GM12878 (cell line): Measurements from ENCODE around the gene TAF3. TPM values are rescaled to one million over a fixed set of nuclear protein-coding genes. Genes with fewer than 3 reads are reported as not detected.

Experiments used
- ATAC-seq: fragments of 200-7000 bp; cut with Tn5 transposase; 3 replicates; pipeline ENCODE4 v1.9.1; 2020; ENCODE audit warnings: mild to moderate bottlenecking, moderate library complexity
- BruUV-seq: library from RNA; stranded (reverse); fragments of 400-500 nt; replicated peaks from 2 replicates; lab custom pipeline; 2021; lab: Mats Ljungman, UMichigan
- CTCF ChIA-PET: fragments of 300-600 bp; sonication (Branson Sonifier 250); formaldehyde crosslinking; extraction: SDS; loops from one replicate; lab custom pipeline; 2021; ENCODE audit warnings: inconsistent platforms; lab: Yijun Ruan, JAX
- POLR2A ChIA-PET: fragments of 350-600 bp; formaldehyde crosslinking; extraction: SDS; loops from one replicate; lab custom pipeline; 2021; ENCODE audit warnings: inconsistent platforms; lab: Charles Lee
- RAD21 ChIA-PET: fragments of 300-600 bp; sonication (Branson Sonifier 250); formaldehyde crosslinking; loops from one replicate; lab custom pipeline; 2023; ENCODE audit warnings: antibody characterized with exemption; ENCODE audit not compliant: unreplicated experiment; lab: Charles Lee
- SMC1A ChIA-PET: fragments of 300-600 bp; sonication (Branson Sonifier 250); formaldehyde crosslinking; loops from one replicate; lab custom pipeline; 2023; ENCODE audit not compliant: unreplicated experiment, uncharacterized antibody; lab: Charles Lee
- DNase-seq: peaks from one replicate; pipeline ENCODE4 v3.0.0-alpha.2; 2011; ENCODE audit warnings: low read depth, low spot score
- FAIRE-seq: peaks from 3 replicates; lab custom pipeline; 2011; peaks lifted over from hg19 to GRCh38; lab: Jason Lieb, UNC
- H2AFZ ChIP-seq: 2 replicates; pipeline ENCODE4 v1.6.0; 2011; ENCODE audit warnings: low read depth, low read length, control low read depth; ENCODE audit not compliant: control insufficient read depth
- H3K27ac ChIP-seq: 2 replicates; pipeline ENCODE4 v1.5.1; 2011; ENCODE audit warnings: control low read depth; ENCODE audit not compliant: control insufficient read depth, insufficient read depth
- H3K27me3 ChIP-seq, 2 experiments: replicated peaks in 1 of 2; 2 replicates each; pipeline versions ENCODE4 v1.6.0 to v1.6.1; 2011; ENCODE audit warnings: low read length in 1 of 2; ENCODE audit not compliant: control insufficient read depth in 2 of 2, insufficient read depth in 2 of 2
- H3K36me3 ChIP-seq, 2 experiments: 2 replicates each; pipeline ENCODE4 v1.5.1; 2011; ENCODE audit warnings: low read length in 1 of 2; ENCODE audit not compliant: control insufficient read depth in 2 of 2, insufficient read depth in 2 of 2
- H3K4me1 ChIP-seq: 2 replicates; pipeline ENCODE4 v1.6.1; 2011; ENCODE audit warnings: mild to moderate bottlenecking, low read length, moderate library complexity, mixed read lengths; ENCODE audit not compliant: control insufficient read depth, insufficient read depth
- H3K4me2 ChIP-seq: 2 replicates; pipeline ENCODE4 v1.6.0; 2011; ENCODE audit warnings: control low read depth; ENCODE audit not compliant: control insufficient read depth, insufficient read depth
- H3K4me3 ChIP-seq: fragments of 200-600 bp; sonication (generic); 2 replicates; pipeline ENCODE4 v1.5.1; 2016
- H3K79me2 ChIP-seq: 2 replicates; pipeline ENCODE4 v1.6.0; 2011; ENCODE audit warnings: low read length; ENCODE audit not compliant: control insufficient read depth, insufficient read depth
- H3K9ac ChIP-seq: 2 replicates; pipeline ENCODE4 v1.8.0; 2011; ENCODE audit warnings: low read length, control low read depth, mixed read lengths; ENCODE audit not compliant: control insufficient read depth, insufficient read depth
- H3K9me3 ChIP-seq: replicated peaks from 3 replicates; pipeline ENCODE4 v1.5.1; 2011; ENCODE audit warnings: mild to moderate bottlenecking, low read length; ENCODE audit not compliant: control insufficient read depth, insufficient read depth
- H4K20me1 ChIP-seq: 2 replicates; pipeline ENCODE4 v1.6.0; 2011; ENCODE audit not compliant: control insufficient read depth, insufficient read depth
- ATF2 ChIP-seq: IDR thresholded peaks from 2 replicates; pipeline ENCODE4 v1.6.1; 2012; ENCODE audit warnings: low read length, inconsistent platforms
- BCL3 ChIP-seq: IDR thresholded peaks from 2 replicates; pipeline ENCODE4 v1.6.1; 2011; ENCODE audit warnings: borderline replicate concordance, low read depth, mild to moderate bottlenecking, moderate library complexity, low read length; ENCODE audit not compliant: insufficient read depth, poor library complexity, severe bottlenecking
- CEBPB ChIP-seq, 2 experiments: fragments of 150-350 bp in 1 of 2; IDR thresholded peaks; 2 replicates each; pipeline ENCODE4 v1.6.1; 2012 to 2014; ENCODE audit warnings: low read depth in 2 of 2, low read length in 2 of 2, borderline replicate concordance in 1 of 2, inconsistent platforms in 1 of 2
- IRF5 ChIP-seq: fragments of 450-650 bp; IDR thresholded peaks from 2 replicates; pipeline ENCODE4 v1.6.1; 2017; ENCODE audit warnings: borderline replicate concordance
- KLF5 ChIP-seq: fragments of 450-650 bp; IDR thresholded peaks from 2 replicates; pipeline ENCODE4 v1.6.1; 2014; ENCODE audit warnings: mild to moderate bottlenecking; ENCODE audit not compliant: partially characterized antibody
- NFYB ChIP-seq: IDR thresholded peaks from 2 replicates; pipeline ENCODE4 v1.6.1; 2011; ENCODE audit warnings: low read depth, mild to moderate bottlenecking, low read length, improper control_type of control experiment, moderate library complexity; ENCODE audit not compliant: insufficient read depth
- PAX5 ChIP-seq: IDR thresholded peaks from 2 replicates; pipeline ENCODE4 v1.6.1; 2011; ENCODE audit warnings: low read depth, low read length, borderline replicate concordance
- POLR2A ChIP-seq: IDR thresholded peaks from 2 replicates; pipeline ENCODE4 v1.6.1; 2011; ENCODE audit warnings: low read depth, mild to moderate bottlenecking, low read length
- STAT3 ChIP-seq: IDR thresholded peaks from 2 replicates; pipeline ENCODE4 v1.6.1; 2011; ENCODE audit warnings: low read depth, low read length, improper control_type of control experiment
- YBX1 ChIP-seq: fragments of 450-650 bp; IDR thresholded peaks from 2 replicates; pipeline ENCODE4 v1.6.1; 2016; ENCODE audit warnings: antibody characterized with exemption
- ZBTB11 ChIP-seq: fragments of 450-650 bp; formaldehyde crosslinking; IDR thresholded peaks from 2 replicates; pipeline ENCODE4 v1.5.0; 2022; ENCODE audit warnings: mild to moderate bottlenecking, missing genetic modification characterization
- ZNF24 ChIP-seq: fragments of 450-650 bp; IDR thresholded peaks from 2 replicates; pipeline ENCODE4 v1.6.1; 2017; ENCODE audit warnings: antibody characterized with exemption, mild to moderate bottlenecking
- ZNF274 ChIP-seq: IDR thresholded peaks from one replicate; pipeline ENCODE4 v1.8.0; 2011; ENCODE audit not compliant: insufficient read length, insufficient read depth
- WGBS: methylation state at CpG from one replicate; pipeline ENCODE4 v1.1.6; 2016; ENCODE audit warnings: low lambda C conversion rate; ENCODE audit not compliant: insufficient replicate concordance, insufficient coverage; ENCODE audit errors: missing lambda C conversion rate; 5-methylcytosine and 5-hydroxymethylcytosine counted together
- in situ Hi-C: fragments of 300-500 bp; cut with MboI; formaldehyde crosslinking; loops from 9 replicates; pipeline ENCODE4 v1.14.3; 2018; ENCODE audit warnings: mixed read lengths
- intact Hi-C: fragments of 100-400 bp; cut with micrococcal nuclease; formaldehyde crosslinking; loops from one replicate; pipeline ENCODE4 v1.14.2; 2022; ENCODE audit not compliant: unreplicated experiment
- polyA plus RNA-seq, 11 experiments: library from polyadenylated mRNA; depleted of rRNA in 4 of 11; unstranded in 6 of 11; stranded (reverse) in 5 of 11; fragments of >200 nt; fragmentation: Nextera tagmentation in 4 of 11; fragmentation: Illumina TruSeq in 1 of 11; extraction: Ambion mirVana in 4 of 11; extraction: Trizol in 1 of 11; gene quantifications; 1 replicate in 1 of 11; 2 replicates in 10 of 11; pipeline versions ENCODE4 v1.2.1 to v1.2.3, GENCODE V29; 2011 to 2016; ENCODE audit warnings: inconsistent platforms in 2 of 11, missing spikeins in 2 of 11, low read depth in 1 of 11
- total RNA-seq, 4 experiments: library from RNA; depleted of rRNA in 3 of 4; stranded (reverse); fragments of >200 nt in 3 of 4; fragmentation: Illumina TruSeq in 1 of 4; extraction: Trizol in 1 of 4; gene quantifications; 2 replicates each; pipeline versions ENCODE4 v1.2.1 to v1.2.3, GENCODE V29; 2013 to 2021

Gene TAF3
- total and polyA plus RNA-seq, 10 of the 15 experiments (the other 5 are each of a cell fraction or from before 2014, with no cell fraction given): 2.0 to 10.1 (median 3.7) TPM

GRCh38 chr10:7857262-7857661 lies 39.0 kb downstream of the TAF3 start:
- DNase-seq (no peak), ATAC-seq (no peak), FAIRE-seq (no peak)
- Histone ChIP-seq H3K79me2 (no peaks in the 10 kb centered on the region), H3K9me3 (peaks cover 4% of the 10 kb centered on the region), H3K36me3 (0 out of 4 replicates have a peak, but pooled peaks cover 0 to 3% of the 10 kb centered on the region in 2 experiments), H3K4me1 (no peaks in the 10 kb centered on the region), H4K20me1 (no peaks in the 10 kb centered on the region), H3K4me2 (no peak overlapping the region), H3K9ac (no peak overlapping the region), H3K4me3 (no peak overlapping the region), H2AFZ (no peak overlapping the region), H3K27ac (no peak overlapping the region), H3K27me3 (no peaks in the 10 kb centered on the region)
- ChIA-PET CTCF (interaction anchor here (0.6 to 1.7 kb wide), 4 partner anchors 8 to 1219 kb away, joined by 3 to 5 read pairs (median 4); no protein-coding TSS in a partner anchor), SMC1A (interaction anchor here (0.7 to 1.3 kb wide), 2 partner anchors 14 to 29 kb away, joined by 3 read pairs; no protein-coding TSS in a partner anchor), RAD21 (no interaction called here), POLR2A (no interaction called here)
- in situ Hi-C loops: no loop called here
- no TSS peak for BruUV-seq
- 84% methylated on average over 4 of the region's 4 CpGs for WGBS
- no peak for TF ChIP-seq STAT3
- no peak for TF ChIP-seq IRF5
- no peak for TF ChIP-seq KLF5
- no peak for TF ChIP-seq CEBPB (IDR thresholded peaks at IDR 0.05; ENCODE audit: borderline replicate concordance in 1 of 2, low read depth in 2 of 2, low read length in 2 of 2)
- no peak for TF ChIP-seq YBX1
- TF ChIP-seq ATF2: no peak
- TF ChIP-seq POLR2A: no peak
- TF ChIP-seq ZBTB11: no peak
- no peak for TF ChIP-seq NFYB
- TF ChIP-seq PAX5: no peak
- TF ChIP-seq ZNF274: no peak
- TF ChIP-seq ZNF24: no peak
- TF ChIP-seq BCL3: no peak
- intact Hi-C loops: no loop called here
